ENCODE measurements around the gene TRPV3. TPM values are rescaled to one million over a fixed set of nuclear protein-coding genes. Genes with fewer than 3 reads are reported as not detected.

TRPV3 gene
- total and polyA plus RNA-seq, 2 donors (not counting 1 experiment from before 2014, with no cell fraction given): 1.6 to 18.2 TPM

DNA sequence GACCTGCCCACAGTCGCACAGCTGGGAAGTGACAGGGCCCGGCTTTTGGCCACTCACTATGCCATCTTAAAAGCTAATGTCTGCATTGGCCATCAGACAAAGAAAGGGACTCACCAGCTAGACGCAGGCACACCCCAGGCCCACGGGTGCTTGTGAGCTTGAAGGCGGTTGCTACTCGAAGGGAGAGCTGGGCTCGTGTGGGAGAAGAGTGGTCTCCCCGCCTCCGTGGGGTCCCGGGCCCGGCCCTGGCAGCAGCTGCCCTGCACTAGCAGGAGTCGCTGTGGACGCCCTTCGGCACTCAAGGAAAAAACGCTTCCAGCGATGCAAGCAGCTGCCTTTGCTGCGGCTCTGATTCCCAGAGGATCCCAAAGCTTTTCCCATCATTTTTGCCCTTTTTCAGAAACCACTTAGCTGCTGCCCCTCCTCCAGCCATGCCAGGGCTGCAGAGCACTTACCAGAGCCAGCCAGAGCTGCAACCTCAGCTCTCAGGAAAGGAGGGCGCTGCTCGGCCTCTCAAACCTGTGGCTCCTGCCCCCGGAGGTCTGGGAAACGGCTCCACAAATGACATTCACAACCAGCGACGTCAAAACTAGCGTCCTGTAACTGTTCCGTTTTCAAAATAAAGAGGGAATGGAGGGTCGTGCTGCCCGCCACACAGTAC is 39.3 kb upstream of the TRPV3 start:
- no peaks in the 10 kb centered on the region for H3K27me3 Mint-ChIP-seq
- POLR2A ChIA-PET: no interaction called here

More for the DNA sequence above, 39.3 kb upstream of the TRPV3 start:
- no peaks in the 10 kb centered on the region for H3K9me3 Mint-ChIP-seq (ENCODE audit: insufficient read depth)
- Histone ChIP-seq H3K27me3 (replicated peaks in 1 of 4; ENCODE audit: control extremely low read depth in 1 of 4, control insufficient read depth in 3 of 4, insufficient read depth in 4 of 4, low read length in 3 of 4) (no peaks in the 10 kb centered on the region), H3K4me2 (replicated peaks; ENCODE audit: low read depth, low read length, poor library complexity, severe bottlenecking) (no peak overlapping the region), H3K9me3 (ENCODE audit: control extremely low read depth in 1 of 3, control insufficient read depth in 2 of 3, insufficient read depth in 1 of 3, low read length in 2 of 3) (no peaks in the 10 kb centered on the region), H3K4me1 (ENCODE audit: control insufficient read depth in 2 of 2, insufficient read depth in 2 of 2, low read length in 2 of 2) (no peaks in the 10 kb centered on the region), H2AFZ (ENCODE audit: insufficient read depth, low read depth, low read length, poor library complexity, severe bottlenecking) (no peak overlapping the region), H3K9ac (ENCODE audit: low read length) (no peak overlapping the region), H3K4me3 (ENCODE audit: control extremely low read depth in 1 of 5, extremely low read depth in 1 of 5, insufficient read depth in 1 of 5, low read depth in 2 of 5, low read length in 4 of 5) (no peak overlapping the region), H4K20me1 (ENCODE audit: control insufficient read depth, insufficient read depth, low read length, poor library complexity, severe bottlenecking) (no peaks in the 10 kb centered on the region), H3K79me2 (ENCODE audit: control insufficient read depth, insufficient read depth, low read length) (no peaks in the 10 kb centered on the region), H3K27ac (ENCODE audit: low read length in 2 of 2) (no peak overlapping the region), H3K36me3 (replicated peaks in 1 of 2; ENCODE audit: control extremely low read depth in 1 of 2, control insufficient read depth in 1 of 2, extremely low read depth in 1 of 2, insufficient read depth in 2 of 2, low read length in 1 of 2) (no peaks in the 10 kb centered on the region)
- no peak overlapping the region for H3K4me3 Mint-ChIP-seq
- CTCF ChIA-PET: no interaction called here
- intact Hi-C loops (cut with micrococcal nuclease): no loop called here
- 97% methylated on average over 27 of the region's 27 CpGs for WGBS (ENCODE audit: insufficient coverage)
- ATAC-seq (ENCODE audit: low read depth) (no peak), DNase-seq (no peak)
- H3K27ac Mint-ChIP-seq: no peak overlapping the region
- TF ChIP-seq EZH2 (IDR thresholded peaks at IDR 0.05; ENCODE audit: borderline replicate concordance, insufficient read depth, low read depth, low read length, poor library complexity, severe bottlenecking) (no peak), CTCF (IDR thresholded peaks at IDR 0.05) (no peak)
- no peaks in the 10 kb centered on the region for H3K4me1 Mint-ChIP-seq
